ENCODE measurements around the gene COL28A1.
"Not testable (repeated sequence)": the region's sequence is repeated elsewhere in the genome, so short reads cannot be mapped to it uniquely, and the experiment has no call there.

Gene COL28A1

DNA sequence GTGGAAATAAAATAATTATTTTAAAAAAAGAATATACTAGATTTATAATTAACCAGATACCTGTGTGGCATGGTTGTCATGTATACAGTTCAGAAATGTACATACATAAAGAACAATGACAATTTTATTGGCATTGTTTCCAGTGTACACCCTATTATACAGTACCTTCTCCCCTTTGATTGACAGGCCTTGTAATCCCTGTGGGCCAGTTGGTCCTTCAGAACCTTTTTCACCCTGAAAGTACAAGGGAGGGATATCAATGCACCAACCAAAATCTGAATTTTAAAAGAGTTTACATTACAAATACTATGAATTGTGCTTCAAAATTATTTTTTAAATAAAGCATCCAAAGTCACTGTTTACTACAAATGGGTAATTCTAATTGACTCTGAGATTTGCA lies 61.2 kb downstream of the COL28A1 start:
- Histone ChIP-seq H3K4me3 (ENCODE audit: low read length, poor library complexity, severe bottlenecking) (no peak overlapping the region), H3K27me3 (ENCODE audit: insufficient read depth, low read length, poor library complexity, severe bottlenecking) (no peaks in the 10 kb centered on the region), H2AFZ (ENCODE audit: low read length) (no peak overlapping the region), H3K9ac (ENCODE audit: low read depth, low read length, poor library complexity, severe bottlenecking) (no peak overlapping the region), H3K79me2 (ENCODE audit: insufficient read depth, low read length) (no peaks in the 10 kb centered on the region), H3K4me1 (ENCODE audit: insufficient read depth, low read length, poor library complexity, severe bottlenecking) (no peaks in the 10 kb centered on the region), H3K4me2 (ENCODE audit: low read depth, low read length, poor library complexity, severe bottlenecking) (no peak overlapping the region), H4K20me1 (ENCODE audit: insufficient read depth, low read length, poor library complexity, severe bottlenecking) (no peaks in the 10 kb centered on the region), H3K9me2 (replicated peaks; ENCODE audit: low read depth, low read length) (no peaks in the 10 kb centered on the region), H3K9me3 (ENCODE audit: insufficient read depth, low read depth, low read length) (no peaks in the 10 kb centered on the region), H3F3A (ENCODE audit: low read depth) (no peaks in the 10 kb centered on the region), H3K36me3 (ENCODE audit: insufficient read depth, low read length) (no peaks in the 10 kb centered on the region)
- TF ChIP-seq, protein P1, sequence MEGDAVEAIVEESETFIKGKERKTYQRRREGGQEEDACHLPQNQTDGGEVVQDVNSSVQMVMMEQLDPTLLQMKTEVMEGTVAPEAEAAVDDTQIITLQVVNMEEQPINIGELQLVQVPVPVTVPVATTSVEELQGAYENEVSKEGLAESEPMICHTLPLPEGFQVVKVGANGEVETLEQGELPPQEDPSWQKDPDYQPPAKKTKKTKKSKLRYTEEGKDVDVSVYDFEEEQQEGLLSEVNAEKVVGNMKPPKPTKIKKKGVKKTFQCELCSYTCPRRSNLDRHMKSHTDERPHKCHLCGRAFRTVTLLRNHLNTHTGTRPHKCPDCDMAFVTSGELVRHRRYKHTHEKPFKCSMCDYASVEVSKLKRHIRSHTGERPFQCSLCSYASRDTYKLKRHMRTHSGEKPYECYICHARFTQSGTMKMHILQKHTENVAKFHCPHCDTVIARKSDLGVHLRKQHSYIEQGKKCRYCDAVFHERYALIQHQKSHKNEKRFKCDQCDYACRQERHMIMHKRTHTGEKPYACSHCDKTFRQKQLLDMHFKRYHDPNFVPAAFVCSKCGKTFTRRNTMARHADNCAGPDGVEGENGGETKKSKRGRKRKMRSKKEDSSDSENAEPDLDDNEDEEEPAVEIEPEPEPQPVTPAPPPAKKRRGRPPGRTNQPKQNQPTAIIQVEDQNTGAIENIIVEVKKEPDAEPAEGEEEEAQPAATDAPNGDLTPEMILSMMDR (conservative IDR thresholded peaks at IDR 0.05; ENCODE audit: low read length), result no peak
- TF ChIP-seq EZH2phosphoT487 (IDR thresholded peaks at IDR 0.05; ENCODE audit: borderline replicate concordance), result no peak

DNA sequence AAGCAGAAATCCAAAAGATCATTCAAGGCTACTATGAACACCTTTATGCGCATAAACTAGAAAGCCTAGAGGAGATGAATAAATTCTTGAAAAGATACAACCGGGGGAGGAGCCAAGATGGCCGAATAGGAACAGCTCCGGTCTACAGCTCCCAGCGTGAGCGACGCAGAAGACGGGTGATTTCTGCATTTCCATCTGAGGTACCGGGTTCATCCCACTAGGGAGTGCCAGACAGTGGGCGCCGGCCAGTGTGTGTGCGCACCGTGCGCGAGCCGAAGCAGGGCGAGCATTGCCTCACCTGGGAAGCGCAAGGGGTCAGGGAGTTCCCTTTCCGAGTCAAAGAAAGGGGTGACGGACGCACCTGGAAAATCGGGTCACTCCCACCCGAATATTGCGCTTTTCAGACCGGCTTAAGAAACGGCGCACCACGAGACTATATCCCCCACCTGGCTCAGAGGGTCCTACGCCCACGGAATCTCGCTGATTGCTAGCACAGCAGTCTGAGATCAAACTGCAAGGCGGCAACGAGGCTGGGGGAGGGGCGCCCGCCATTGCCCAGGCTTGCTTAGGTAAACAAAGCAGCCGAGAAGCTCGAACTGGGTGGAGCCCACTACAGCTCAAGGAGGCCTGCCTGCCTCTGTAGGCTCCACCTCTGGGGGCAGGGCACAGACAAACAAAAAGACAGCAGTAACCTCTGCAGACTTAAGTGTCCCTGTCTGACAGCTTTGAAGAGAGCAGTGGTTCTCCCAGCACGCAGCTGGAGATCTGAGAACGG lies 70.5 kb downstream of the COL28A1 start:
- not testable (repeated sequence) for H3K9ac ChIP-seq (ENCODE audit: low read depth, low read length, poor library complexity, severe bottlenecking); H2AFZ ChIP-seq (ENCODE audit: low read length); H3K4me2 ChIP-seq (ENCODE audit: low read depth, low read length, poor library complexity, severe bottlenecking); H3K79me2 ChIP-seq (ENCODE audit: insufficient read depth, low read length); H3K4me1 ChIP-seq (ENCODE audit: insufficient read depth, low read length, poor library complexity, severe bottlenecking); H3F3A ChIP-seq (ENCODE audit: low read depth); H3K27me3 ChIP-seq (ENCODE audit: insufficient read depth, low read length, poor library complexity, severe bottlenecking); H3K4me3 ChIP-seq (ENCODE audit: low read length, poor library complexity, severe bottlenecking); H3K9me2 ChIP-seq (replicated peaks; ENCODE audit: low read depth, low read length); H3K9me3 ChIP-seq (ENCODE audit: insufficient read depth, low read depth, low read length); H4K20me1 ChIP-seq (ENCODE audit: insufficient read depth, low read length, poor library complexity, severe bottlenecking); H3K36me3 ChIP-seq (ENCODE audit: insufficient read depth, low read length)

DNA sequence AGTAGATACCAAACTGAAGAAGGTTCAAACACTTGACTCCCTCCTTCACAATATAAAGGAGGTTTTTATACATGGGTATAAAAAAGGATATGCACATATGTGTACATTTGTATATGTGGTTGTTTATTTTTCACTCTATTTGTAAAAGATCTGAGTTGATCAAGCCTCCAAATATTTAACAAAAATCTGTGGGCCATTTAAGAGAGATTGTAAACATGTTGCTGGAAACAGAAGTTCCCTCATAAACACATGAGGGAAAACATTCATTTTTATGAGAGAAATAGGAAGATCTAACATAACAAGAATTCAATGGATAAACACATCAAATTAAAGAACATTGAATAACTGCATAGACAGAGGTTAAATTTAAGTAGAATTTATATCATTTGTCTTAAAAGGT lies 81.7 kb downstream of the COL28A1 start:
- no peak overlapping the region for H3K4me2 ChIP-seq (ENCODE audit: low read depth, low read length, poor library complexity, severe bottlenecking)

More for the DNA sequence above, 81.7 kb downstream of the COL28A1 start:
- TF ChIP-seq EZH2phosphoT487 (IDR thresholded peaks at IDR 0.05; ENCODE audit: borderline replicate concordance), result no peak
- TF ChIP-seq, protein P1 (conservative IDR thresholded peaks at IDR 0.05; ENCODE audit: low read length), result no peak
- no peaks in the 10 kb centered on the region for H3K36me3 ChIP-seq (ENCODE audit: insufficient read depth, low read length)
- no peaks in the 10 kb centered on the region for H3K27me3 ChIP-seq (ENCODE audit: insufficient read depth, low read length, poor library complexity, severe bottlenecking)
- no peak overlapping the region for H2AFZ ChIP-seq (ENCODE audit: low read length)
- H3K9ac ChIP-seq (ENCODE audit: low read depth, low read length, poor library complexity, severe bottlenecking), result no peak overlapping the region
- no peaks in the 10 kb centered on the region for H4K20me1 ChIP-seq (ENCODE audit: insufficient read depth, low read length, poor library complexity, severe bottlenecking)
- no peaks in the 10 kb centered on the region for H3K79me2 ChIP-seq (ENCODE audit: insufficient read depth, low read length)
- no peaks in the 10 kb centered on the region for H3F3A ChIP-seq (ENCODE audit: low read depth)
- H3K4me3 ChIP-seq (ENCODE audit: low read length, poor library complexity, severe bottlenecking), result no peak overlapping the region
- H3K4me1 ChIP-seq (ENCODE audit: insufficient read depth, low read length, poor library complexity, severe bottlenecking), result no peaks in the 10 kb centered on the region
- H3K9me2 ChIP-seq (replicated peaks; ENCODE audit: low read depth, low read length), result no peaks in the 10 kb centered on the region
- peaks cover 5% of the 10 kb centered on the region; the same call in 1 of the 2 replicates for H3K9me3 ChIP-seq (ENCODE audit: insufficient read depth, low read depth, low read length)
